Glomerular visceral epithelial cell (primary cell): Measurements from ENCODE around the gene SORCS1.

Experiments used
- DNase-seq: peaks from one replicate; pipeline ENCODE4 v3.0.0-alpha.2; 2016; ENCODE audit errors: extremely low spot score

SORCS1 gene

GRCh38 chr10:106992055-106992454 lies 172.5 kb downstream of the SORCS1 start:
- DNase-seq, result no peak

GRCh38 chr10:106991091-106991490 lies 173.4 kb downstream of the SORCS1 start:
- no peak for DNase-seq

GRCh38 chr10:106987362-106987761 lies 177.1 kb downstream of the SORCS1 start:
- DNase-seq, result no peak

GRCh38 chr10:106982268-106982667 lies 182.2 kb downstream of the SORCS1 start:
- DNase-seq, result no peak

- DNase-seq, result no peak
Measured at GRCh38 chr10:106981452-106982075, 182.9 kb downstream of the SORCS1 start.

- DNase-seq, result no peak
Measured at GRCh38 chr10:106980495-106981451, 183.7 kb downstream of the SORCS1 start.

- no peak for DNase-seq
Measured at GRCh38 chr10:106978756-106979155, 185.8 kb downstream of the SORCS1 start.

GRCh38 chr10:106973716-106974115 lies 190.8 kb downstream of the SORCS1 start:
- no peak for DNase-seq

GRCh38 chr10:106973288-106973687 lies 191.2 kb downstream of the SORCS1 start:
- DNase-seq, result no peak

GRCh38 chr10:106972381-106972780 lies 192.1 kb downstream of the SORCS1 start:
- no peak for DNase-seq

- DNase-seq, result no peak
Measured at GRCh38 chr10:106971411-106971831, 193.1 kb downstream of the SORCS1 start.

- DNase-seq, result no peak
Measured at GRCh38 chr10:106967452-106967851, 197.1 kb downstream of the SORCS1 start.

- DNase-seq, result no peak
Measured at GRCh38 chr10:106960812-106961211, 203.7 kb downstream of the SORCS1 start.

GRCh38 chr10:106959521-106959920 lies 205.0 kb downstream of the SORCS1 start:
- no peak for DNase-seq

GRCh38 chr10:106958589-106959361 lies 205.7 kb downstream of the SORCS1 start:
- DNase-seq, result no peak

GRCh38 chr10:106957823-106958588 lies 206.5 kb downstream of the SORCS1 start:
- no peak for DNase-seq

GRCh38 chr10:106956216-106956915 lies 208.1 kb downstream of the SORCS1 start:
- no peak for DNase-seq

- DNase-seq, result no peak
Measured at GRCh38 chr10:106955133-106955532, 209.4 kb downstream of the SORCS1 start.

- DNase-seq, result no peak
Measured at GRCh38 chr10:106952033-106952432, 212.5 kb downstream of the SORCS1 start.

GRCh38 chr10:106949680-106950478 lies 214.6 kb downstream of the SORCS1 start:
- no peak for DNase-seq
